ENCODE measurements around the gene FBXL16.

Gene FBXL16

DNA sequence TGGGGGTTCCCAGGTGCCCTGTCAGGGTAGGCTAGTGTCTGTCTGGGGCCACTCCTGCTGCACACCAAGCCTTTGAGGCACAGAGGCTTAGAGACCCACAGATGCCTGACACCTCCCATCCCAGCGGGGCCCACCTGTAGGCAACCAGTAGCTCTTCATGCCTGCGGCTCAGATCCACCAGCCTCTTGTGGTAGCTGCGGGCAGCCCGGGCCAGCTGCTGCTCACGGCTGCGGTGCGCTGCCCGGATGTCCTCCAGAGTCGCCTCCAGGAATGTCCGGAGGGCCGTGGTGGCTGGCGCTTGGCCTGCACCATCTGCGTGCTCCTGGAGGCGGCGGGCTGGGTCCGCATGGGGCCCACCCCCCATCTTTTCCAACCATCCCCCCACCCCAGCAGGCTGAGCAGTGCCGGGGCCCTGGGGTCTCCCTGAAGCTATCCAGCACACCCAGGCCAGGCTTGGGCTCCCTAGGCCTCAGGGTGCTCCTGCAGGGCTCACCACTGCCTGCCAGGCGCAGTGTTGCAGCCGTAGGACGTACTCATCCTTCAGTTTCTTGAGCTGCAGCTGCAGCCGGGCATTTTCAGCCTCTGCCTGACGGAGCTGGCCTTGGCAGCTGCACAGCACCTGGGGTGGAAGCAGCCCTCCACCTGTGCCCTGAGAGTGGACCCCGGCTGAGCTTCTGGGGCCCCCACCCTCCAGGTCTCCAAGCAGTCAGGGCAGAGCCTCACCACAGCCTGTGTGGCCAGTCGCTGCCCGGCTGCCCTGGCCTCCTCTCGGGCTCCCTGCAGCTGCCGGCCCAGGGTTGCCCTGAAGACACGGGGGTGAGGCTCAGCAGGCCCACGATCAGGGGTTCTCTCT lies 18.8 kb upstream of the FBXL16 start:
- ATAC-seq (ENCODE audit: insufficient read depth, low read depth): no peak
- H3K79me2 ChIP-seq (ENCODE audit: insufficient read depth, low read length): no peaks in the 10 kb centered on the region
- peaks cover 6% of the 10 kb centered on the region for H3K27me3 ChIP-seq (ENCODE audit: insufficient read depth, low read length, poor library complexity)
- no peak overlapping the region for H3K4me2 ChIP-seq (ENCODE audit: insufficient read depth, low read length)
- H3K27ac ChIP-seq (ENCODE audit: low read length): no peak overlapping the region
- TF ChIP-seq, protein P1, sequence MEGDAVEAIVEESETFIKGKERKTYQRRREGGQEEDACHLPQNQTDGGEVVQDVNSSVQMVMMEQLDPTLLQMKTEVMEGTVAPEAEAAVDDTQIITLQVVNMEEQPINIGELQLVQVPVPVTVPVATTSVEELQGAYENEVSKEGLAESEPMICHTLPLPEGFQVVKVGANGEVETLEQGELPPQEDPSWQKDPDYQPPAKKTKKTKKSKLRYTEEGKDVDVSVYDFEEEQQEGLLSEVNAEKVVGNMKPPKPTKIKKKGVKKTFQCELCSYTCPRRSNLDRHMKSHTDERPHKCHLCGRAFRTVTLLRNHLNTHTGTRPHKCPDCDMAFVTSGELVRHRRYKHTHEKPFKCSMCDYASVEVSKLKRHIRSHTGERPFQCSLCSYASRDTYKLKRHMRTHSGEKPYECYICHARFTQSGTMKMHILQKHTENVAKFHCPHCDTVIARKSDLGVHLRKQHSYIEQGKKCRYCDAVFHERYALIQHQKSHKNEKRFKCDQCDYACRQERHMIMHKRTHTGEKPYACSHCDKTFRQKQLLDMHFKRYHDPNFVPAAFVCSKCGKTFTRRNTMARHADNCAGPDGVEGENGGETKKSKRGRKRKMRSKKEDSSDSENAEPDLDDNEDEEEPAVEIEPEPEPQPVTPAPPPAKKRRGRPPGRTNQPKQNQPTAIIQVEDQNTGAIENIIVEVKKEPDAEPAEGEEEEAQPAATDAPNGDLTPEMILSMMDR (IDR thresholded peaks at IDR 0.05; ENCODE audit: borderline replicate concordance, extremely low read depth, low read length, poor library complexity, severe bottlenecking): no peak
- no peak for TF ChIP-seq EZH2 (IDR thresholded peaks at IDR 0.05; ENCODE audit: borderline replicate concordance, low read depth, low read length, severe bottlenecking)
- no peak overlapping the region for H3K9ac ChIP-seq (ENCODE audit: low read depth, low read length)
- peaks cover 43% of the 10 kb centered on the region for H3K4me1 ChIP-seq (ENCODE audit: insufficient read depth, low read length)
- no peaks in the 10 kb centered on the region for H3K9me3 ChIP-seq (ENCODE audit: insufficient read depth, low read length, severe bottlenecking)
- H3K36me3 ChIP-seq (ENCODE audit: insufficient read depth, low read length): no peaks in the 10 kb centered on the region
- H3K4me3 ChIP-seq (ENCODE audit: low read depth in 1 of 2, low read length in 2 of 2): no peak overlapping the region
- H4K20me1 ChIP-seq (ENCODE audit: insufficient read depth, low read length): peaks cover 35% of the 10 kb centered on the region
- no peak for DNase-seq
- H2AFZ ChIP-seq (ENCODE audit: low read depth, low read length): no peak overlapping the region

- H2AFZ ChIP-seq (ENCODE audit: low read depth, low read length): no peak overlapping the region
- H3K9ac ChIP-seq (ENCODE audit: low read depth, low read length): no peak overlapping the region
- no peak overlapping the region for H3K4me2 ChIP-seq (ENCODE audit: insufficient read depth, low read length)
- peaks cover 6% of the 10 kb centered on the region for H3K27me3 ChIP-seq (ENCODE audit: insufficient read depth, low read length, poor library complexity)
- H3K36me3 ChIP-seq (ENCODE audit: insufficient read depth, low read length): no peaks in the 10 kb centered on the region
- no peaks in the 10 kb centered on the region for H3K9me3 ChIP-seq (ENCODE audit: insufficient read depth, low read length, severe bottlenecking)
- H3K27ac ChIP-seq (ENCODE audit: low read length): no peak overlapping the region
- DNase-seq (no peak), ATAC-seq (ENCODE audit: insufficient read depth, low read depth) (no peak)
- TF ChIP-seq EZH2 (IDR thresholded peaks at IDR 0.05; ENCODE audit: borderline replicate concordance, low read depth, low read length, severe bottlenecking): no peak
- TF ChIP-seq, protein P1 (IDR thresholded peaks at IDR 0.05; ENCODE audit: borderline replicate concordance, extremely low read depth, low read length, poor library complexity, severe bottlenecking): no peak
- peaks cover 50% of the 10 kb centered on the region for H3K4me1 ChIP-seq (ENCODE audit: insufficient read depth, low read length)
- H3K79me2 ChIP-seq (ENCODE audit: insufficient read depth, low read length): no peaks in the 10 kb centered on the region
- H4K20me1 ChIP-seq (ENCODE audit: insufficient read depth, low read length): peaks cover 43% of the 10 kb centered on the region
- H3K4me3 ChIP-seq (ENCODE audit: low read depth in 1 of 2, low read length in 2 of 2): no peak overlapping the region
These were observed 18.1 kb upstream of the FBXL16 start for GRCh38 chr16:723695-724094.

DNA sequence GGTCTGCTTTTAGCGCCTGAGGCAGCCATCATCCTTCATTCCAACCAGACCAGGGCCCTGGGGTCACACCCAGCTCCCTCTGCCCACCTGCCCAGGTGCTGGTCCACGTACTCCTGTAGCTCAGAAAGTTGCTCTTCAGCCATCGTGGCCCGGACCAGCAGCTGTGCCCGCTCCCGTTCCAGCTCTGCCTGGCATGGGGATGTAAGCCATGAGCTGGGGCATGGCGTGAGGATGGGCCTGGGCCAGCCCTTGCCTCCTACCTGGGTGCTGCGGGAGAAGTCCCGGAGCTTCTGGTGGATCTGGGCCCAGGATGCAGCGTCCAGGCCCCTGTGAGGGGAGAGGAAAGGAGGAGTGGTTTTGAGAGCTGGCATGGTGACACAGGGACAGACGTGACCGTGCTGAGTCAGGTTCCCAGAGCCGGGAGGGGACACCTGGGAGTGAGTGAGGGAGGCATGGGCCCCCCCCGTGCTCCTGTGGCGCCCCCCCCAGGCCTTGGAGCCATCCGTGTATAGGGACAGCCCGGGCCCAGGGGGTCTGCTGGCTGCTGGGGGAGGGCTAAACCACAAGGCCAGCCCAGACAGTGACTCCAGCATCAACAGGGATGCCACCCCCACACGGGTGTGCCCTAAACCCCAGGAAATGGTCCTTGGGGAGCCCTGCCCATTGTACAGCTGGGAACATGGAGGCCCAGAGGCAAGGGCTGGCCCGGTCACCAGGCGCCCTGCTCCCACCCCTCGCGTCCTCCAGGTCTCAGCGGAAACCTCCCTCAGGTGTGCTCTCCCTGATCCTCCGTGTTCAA lies 17.4 kb upstream of the FBXL16 start:
- H3K27me3 ChIP-seq (ENCODE audit: insufficient read depth, low read length, poor library complexity): peaks cover 6% of the 10 kb centered on the region
- peaks cover 3% of the 10 kb centered on the region; the same call in 1 of the 2 replicates for H3K36me3 ChIP-seq (ENCODE audit: insufficient read depth, low read length)
- H3K4me2 ChIP-seq (ENCODE audit: insufficient read depth, low read length): no peak overlapping the region
- H4K20me1 ChIP-seq (ENCODE audit: insufficient read depth, low read length): peaks cover 49% of the 10 kb centered on the region
- H3K4me3 ChIP-seq (ENCODE audit: low read depth in 1 of 2, low read length in 2 of 2): no peak overlapping the region
- DNase-seq (no peak), ATAC-seq (ENCODE audit: insufficient read depth, low read depth) (no peak)
- no peak overlapping the region for H3K27ac ChIP-seq (ENCODE audit: low read length)
- no peak overlapping the region for H2AFZ ChIP-seq (ENCODE audit: low read depth, low read length)
- no peaks in the 10 kb centered on the region for H3K79me2 ChIP-seq (ENCODE audit: insufficient read depth, low read length)
- peaks cover 56% of the 10 kb centered on the region for H3K4me1 ChIP-seq (ENCODE audit: insufficient read depth, low read length)
- H3K9ac ChIP-seq (ENCODE audit: low read depth, low read length): no peak overlapping the region
- TF ChIP-seq, protein P1 (IDR thresholded peaks at IDR 0.05; ENCODE audit: borderline replicate concordance, extremely low read depth, low read length, poor library complexity, severe bottlenecking): no peak
- TF ChIP-seq EZH2 (IDR thresholded peaks at IDR 0.05; ENCODE audit: borderline replicate concordance, low read depth, low read length, severe bottlenecking): no peak
- H3K9me3 ChIP-seq (ENCODE audit: insufficient read depth, low read length, severe bottlenecking): no peaks in the 10 kb centered on the region
